ENCODE data around the gene OR51Q1.

The OR51Q1 gene

GRCh38 chr11:5421811-5422210 is at the start of gene OR51Q1:
TSS of gene OR51Q1 (plus strand) at chr11:5422111. CDS start at chr11:5422201, 90 bp downstream.
- no peak for DNase-seq (ENCODE audit: low read depth)

- DNase-seq (ENCODE audit: low read depth) = peak; percentile 59
Measured at GRCh38 chr11:5380740-5381342, 41.1 kb upstream of the OR51Q1 start.

- no peak for DNase-seq (ENCODE audit: low read depth)
Measured at GRCh38 chr11:5383576-5383975, 38.3 kb upstream of the OR51Q1 start, which contains the start of gene OR51M1. TSS of gene OR51M1 (plus strand) at chr11:5383812. CDS start at chr11:5389399, 5,587 bp downstream.

GRCh38 chr11:5384335-5384734 is 37.6 kb upstream of the OR51Q1 start:
- no peak for DNase-seq (ENCODE audit: low read depth)

GRCh38 chr11:5390210-5390609 is 31.7 kb upstream of the OR51Q1 start:
- DNase-seq (ENCODE audit: low read depth) = no peak

GRCh38 chr11:5394091-5394490 is 27.8 kb upstream of the OR51Q1 start:
- no peak for DNase-seq (ENCODE audit: low read depth)

- no peak for DNase-seq (ENCODE audit: low read depth)
Measured at GRCh38 chr11:5398936-5399335, 23.0 kb upstream of the OR51Q1 start.

GRCh38 chr11:5405173-5405572 is 16.7 kb upstream of the OR51Q1 start:
- DNase-seq (ENCODE audit: low read depth) = no peak

- DNase-seq (ENCODE audit: low read depth) = no peak
Measured at GRCh38 chr11:5420993-5421392, 918 bp upstream of the OR51Q1 start.

GRCh38 chr11:5423131-5423530 is 1.2 kb downstream of the OR51Q1 start:
- DNase-seq (ENCODE audit: low read depth) = no peak

- no peak for DNase-seq (ENCODE audit: low read depth)
Measured at GRCh38 chr11:5441414-5441813, 19.5 kb downstream of the OR51Q1 start, which contains the start of gene OR51I1. TSS of gene OR51I1 (minus strand) at chr11:5441514. CDS start at chr11:5441514, 0 bp downstream.

GRCh38 chr11:5443835-5444393 is 22.0 kb downstream of the OR51Q1 start:
- DNase-seq (ENCODE audit: low read depth) = no peak

- DNase-seq (ENCODE audit: low read depth) = no peak
Measured at GRCh38 chr11:5449023-5449422, 27.1 kb downstream of the OR51Q1 start, which contains the start of gene OR51I2. TSS of gene OR51I2 (plus strand) at chr11:5449323. CDS start at chr11:5453489, 4,166 bp downstream.

GRCh38 chr11:5449432-5449831 is 27.5 kb downstream of the OR51Q1 start:
- DNase-seq (ENCODE audit: low read depth) = no peak

GRCh38 chr11:5460983-5461621 is 39.2 kb downstream of the OR51Q1 start:
- no peak for DNase-seq (ENCODE audit: low read depth)

- no peak for DNase-seq (ENCODE audit: low read depth)
Measured at GRCh38 chr11:5467527-5467926, 45.6 kb downstream of the OR51Q1 start.

Measured in fibroblast of gingiva (primary cell).